Calu3 (cell line): Measurements from ENCODE around the gene ALKBH3. TPM values are rescaled to one million over a fixed set of nuclear protein-coding genes. Genes with fewer than 3 reads are reported as not detected.

Experiments used
- BruUV-seq: library from RNA; stranded (reverse); fragments of 400-500 nt; replicated peaks from 2 replicates; lab custom pipeline; 2021; lab: Mats Ljungman, UMichigan
- CTCF ChIA-PET: fragments of 300-600 bp; sonication (Branson Sonifier 250); formaldehyde crosslinking; loops from one replicate; lab custom pipeline; 2022; ENCODE audit warnings: antibody characterized with exemption; lab: Charles Lee
- DNase-seq: peaks from one replicate; pipeline ENCODE4 v3.0.0; 2022
- H3K27ac Mint-ChIP-seq: one replicate; pipeline ENCODE4 v1.8.0; 2022; ENCODE audit warnings: mixed read lengths; ENCODE audit not compliant: unreplicated experiment
- H3K27me3 Mint-ChIP-seq: one replicate; pipeline ENCODE4 v1.8.0; 2022; ENCODE audit warnings: mixed read lengths; ENCODE audit not compliant: unreplicated experiment
- H3K36me3 Mint-ChIP-seq: one replicate; pipeline ENCODE4 v1.8.0; 2022; ENCODE audit warnings: mild to moderate bottlenecking, moderate library complexity, mixed read lengths; ENCODE audit not compliant: insufficient read depth, unreplicated experiment
- H3K4me1 Mint-ChIP-seq: one replicate; pipeline ENCODE4 v1.8.0; 2022; ENCODE audit warnings: mild to moderate bottlenecking, low read depth, mixed read lengths; ENCODE audit not compliant: unreplicated experiment
- H3K4me3 Mint-ChIP-seq: one replicate; pipeline ENCODE4 v1.8.0; 2022; ENCODE audit warnings: mild to moderate bottlenecking, low read depth, moderate library complexity, mixed read lengths; ENCODE audit not compliant: unreplicated experiment
- H3K9me3 Mint-ChIP-seq: one replicate; pipeline ENCODE4 v1.8.0; 2022; ENCODE audit warnings: low read depth, mixed read lengths; ENCODE audit not compliant: unreplicated experiment
- intact Hi-C: fragments of 100-400 bp; cut with micrococcal nuclease; formaldehyde crosslinking; loops from one replicate; pipeline ENCODE4 v1.10.0; 2022; ENCODE audit not compliant: unreplicated experiment
- total RNA-seq: library from RNA; stranded (reverse); gene quantifications from 2 replicates; pipeline ENCODE4 v1.2.3, GENCODE V29; 2022
- TF ChIP-seq, protein P1 (sequence below): fragments of 200-600 bp; IDR thresholded peaks from one replicate; pipeline ENCODE4 v1.8.0; 2022; ENCODE audit warnings: antibody characterized with exemption; ENCODE audit not compliant: unreplicated experiment

Gene ALKBH3
- total RNA-seq, 1 experiment from 2014 or later, result 19.1 TPM

DNA sequence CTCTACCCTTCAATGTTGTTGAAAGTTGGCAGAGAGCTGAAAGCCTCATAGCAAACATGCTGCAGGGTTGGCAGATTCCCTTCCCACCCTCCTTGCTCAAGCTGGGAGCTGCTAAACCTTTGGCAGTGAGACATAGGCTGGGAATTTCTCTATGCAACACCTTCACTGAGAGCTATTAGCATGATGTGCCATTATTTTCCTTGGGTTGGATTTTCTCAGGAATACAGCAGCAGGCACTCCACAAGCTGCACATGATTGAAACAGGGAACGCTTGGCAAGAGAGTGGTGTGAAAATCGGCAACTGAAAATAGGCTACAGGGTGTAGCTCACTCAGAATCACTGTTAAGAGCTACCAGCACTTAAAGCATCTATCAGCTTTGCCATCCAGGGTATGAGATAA lies 9.6 kb upstream of the ALKBH3 start:
- H3K4me1 Mint-ChIP-seq, result peaks cover 10% of the 10 kb centered on the region
- H3K9me3 Mint-ChIP-seq, result no peaks in the 10 kb centered on the region
- no peak overlapping the region for H3K27ac Mint-ChIP-seq
- TF ChIP-seq, protein P1, sequence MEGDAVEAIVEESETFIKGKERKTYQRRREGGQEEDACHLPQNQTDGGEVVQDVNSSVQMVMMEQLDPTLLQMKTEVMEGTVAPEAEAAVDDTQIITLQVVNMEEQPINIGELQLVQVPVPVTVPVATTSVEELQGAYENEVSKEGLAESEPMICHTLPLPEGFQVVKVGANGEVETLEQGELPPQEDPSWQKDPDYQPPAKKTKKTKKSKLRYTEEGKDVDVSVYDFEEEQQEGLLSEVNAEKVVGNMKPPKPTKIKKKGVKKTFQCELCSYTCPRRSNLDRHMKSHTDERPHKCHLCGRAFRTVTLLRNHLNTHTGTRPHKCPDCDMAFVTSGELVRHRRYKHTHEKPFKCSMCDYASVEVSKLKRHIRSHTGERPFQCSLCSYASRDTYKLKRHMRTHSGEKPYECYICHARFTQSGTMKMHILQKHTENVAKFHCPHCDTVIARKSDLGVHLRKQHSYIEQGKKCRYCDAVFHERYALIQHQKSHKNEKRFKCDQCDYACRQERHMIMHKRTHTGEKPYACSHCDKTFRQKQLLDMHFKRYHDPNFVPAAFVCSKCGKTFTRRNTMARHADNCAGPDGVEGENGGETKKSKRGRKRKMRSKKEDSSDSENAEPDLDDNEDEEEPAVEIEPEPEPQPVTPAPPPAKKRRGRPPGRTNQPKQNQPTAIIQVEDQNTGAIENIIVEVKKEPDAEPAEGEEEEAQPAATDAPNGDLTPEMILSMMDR, result no peak
- peaks cover 50% of the 10 kb centered on the region for H3K27me3 Mint-ChIP-seq
- no TSS peak for BruUV-seq
- H3K4me3 Mint-ChIP-seq, result no peak overlapping the region
- CTCF ChIA-PET, result interaction anchor here (0.6 kb wide), 1 partner anchor 194 kb away, joined by 4 read pairs; no protein-coding TSS in a partner anchor
- DNase-seq, result no peak
- intact Hi-C loops, result no loop called here
- no peaks in the 10 kb centered on the region for H3K36me3 Mint-ChIP-seq

DNA sequence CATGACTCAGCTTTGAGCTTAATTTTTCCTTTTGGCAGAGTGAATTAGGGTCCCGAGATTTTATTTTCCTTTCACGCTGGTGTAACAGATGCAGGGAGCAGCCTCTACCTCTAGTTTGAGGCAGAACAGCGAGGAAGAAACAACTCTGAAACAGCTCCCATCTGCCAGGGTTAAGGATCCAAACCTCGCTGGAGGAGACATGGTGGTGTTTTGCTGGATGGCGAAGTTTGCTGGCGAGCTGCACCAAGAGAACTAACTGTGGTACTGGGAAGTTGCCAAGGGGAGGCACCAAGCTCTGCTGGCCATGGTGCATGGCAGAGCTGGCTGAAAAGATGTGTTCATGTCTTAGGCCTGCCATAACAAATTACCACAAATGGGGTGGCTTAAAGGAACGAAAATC lies 7.6 kb upstream of the ALKBH3 start:
- no peaks in the 10 kb centered on the region for H3K9me3 Mint-ChIP-seq
- peaks cover 57% of the 10 kb centered on the region for H3K27me3 Mint-ChIP-seq
- peaks cover 10% of the 10 kb centered on the region for H3K4me1 Mint-ChIP-seq
- intact Hi-C loops, result no loop called here
- no peak overlapping the region for H3K27ac Mint-ChIP-seq
- CTCF ChIA-PET, result interaction anchor here (1.3 kb wide), 1 partner anchor 17 kb away, joined by 4 read pairs; no protein-coding TSS in a partner anchor
- TF ChIP-seq, protein P1, result no peak
- H3K36me3 Mint-ChIP-seq, result no peaks in the 10 kb centered on the region
- DNase-seq, result no peak
- BruUV-seq, result no TSS peak
- H3K4me3 Mint-ChIP-seq, result no peak overlapping the region

DNA sequence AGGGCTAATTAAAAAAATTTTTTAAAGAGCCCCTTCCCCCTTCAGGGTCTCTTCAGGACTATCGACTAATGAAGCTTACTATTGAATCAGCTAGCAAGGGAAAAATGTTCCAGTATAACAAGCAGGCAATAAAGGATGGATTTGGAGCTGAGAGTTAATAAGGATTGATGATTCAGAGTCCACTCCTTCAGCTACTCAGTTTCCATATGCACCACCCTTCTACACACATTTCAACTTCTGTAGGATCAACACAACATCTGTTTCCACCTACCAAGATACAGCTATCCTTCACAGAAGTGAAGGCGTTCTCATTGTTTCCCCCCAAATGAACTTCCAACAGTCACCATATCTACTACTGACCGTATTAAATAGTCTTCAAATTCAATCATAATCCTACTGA lies 6.6 kb upstream of the ALKBH3 start:
- intact Hi-C loops, result no loop called here
- Mint-ChIP-seq H3K27me3 (peaks cover 68% of the 10 kb centered on the region), H3K36me3 (no peaks in the 10 kb centered on the region), H3K4me1 (peaks cover 4% of the 10 kb centered on the region), H3K27ac (no peak overlapping the region), H3K9me3 (no peaks in the 10 kb centered on the region), H3K4me3 (no peak overlapping the region)
- no TSS peak for BruUV-seq
- CTCF ChIA-PET, result no interaction called here
- TF ChIP-seq, protein P1, result no peak
- DNase-seq, result no peak

DNA sequence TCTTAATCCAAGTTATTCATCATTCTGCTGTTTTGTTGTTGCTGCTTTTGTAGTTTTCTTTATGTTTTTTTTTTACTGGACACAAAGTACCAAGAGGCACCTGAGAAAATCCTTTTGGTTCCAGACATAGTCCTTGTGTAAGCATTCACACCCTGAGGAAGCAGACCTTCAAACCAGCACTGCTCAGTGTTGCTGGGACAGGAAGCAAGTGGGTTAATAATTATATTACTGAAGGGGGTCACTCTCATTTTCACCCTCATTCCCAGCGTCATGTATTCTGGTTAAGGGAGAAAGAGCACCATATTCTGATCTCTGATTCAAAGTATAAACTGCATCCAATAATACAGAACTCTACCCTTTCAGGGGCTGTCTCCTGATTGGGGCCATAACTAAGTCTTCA lies 5.9 kb upstream of the ALKBH3 start:
- CTCF ChIA-PET, result no interaction called here
- Mint-ChIP-seq H3K27me3 (peaks cover 71% of the 10 kb centered on the region), H3K9me3 (no peaks in the 10 kb centered on the region), H3K36me3 (no peaks in the 10 kb centered on the region), H3K4me3 (no peak overlapping the region), H3K27ac (no peak overlapping the region), H3K4me1 (no peaks in the 10 kb centered on the region)
- no TSS peak for BruUV-seq
- TF ChIP-seq, protein P1, result no peak
- intact Hi-C loops, result no loop called here
- DNase-seq, result no peak
